ENCODE results near the gene PSMB5.

Gene PSMB5

GRCh38 chr14:23043754-23044153 lies 9.1 kb upstream of the PSMB5 start:
- FAIRE-seq: no peak
- DNase-seq (ENCODE audit: low spot score): no peak

- FAIRE-seq (no peak), DNase-seq (ENCODE audit: low spot score) (no peak)
Measured at GRCh38 chr14:23043145-23043544, 8.4 kb upstream of the PSMB5 start.

- no peak for FAIRE-seq
- DNase-seq (ENCODE audit: low spot score): no peak
Measured at GRCh38 chr14:23042162-23042965, 7.7 kb upstream of the PSMB5 start, which contains the start of gene PSMB11. PSMB11 (plus strand) TSS chr14:23042212; CDS start chr14:23042226, 14 bp downstream.

- peak; percentile 39 for DNase-seq (ENCODE audit: low spot score)
- FAIRE-seq: no peak
Measured at GRCh38 chr14:23041729-23042128, 7.0 kb upstream of the PSMB5 start.

- no peak for DNase-seq (ENCODE audit: low spot score)
- FAIRE-seq: no peak
Measured at GRCh38 chr14:23040100-23040499, 5.4 kb upstream of the PSMB5 start.

- DNase-seq (ENCODE audit: low spot score) (no peak), FAIRE-seq (no peak)
Measured at GRCh38 chr14:23035303-23036144, 824 bp upstream of the PSMB5 start.

GRCh38 chr14:23033801-23034497 lies 751 bp downstream of the PSMB5 start:
- DNase-seq (ENCODE audit: low spot score) (no peak), FAIRE-seq (no peak)

GRCh38 chr14:23033251-23033727 lies 1.4 kb downstream of the PSMB5 start:
- no peak for DNase-seq (ENCODE audit: low spot score)
- FAIRE-seq: no peak

- DNase-seq (ENCODE audit: low spot score) (no peak), FAIRE-seq (no peak)
Measured at GRCh38 chr14:23030936-23031335, 3.8 kb downstream of the PSMB5 start.

GRCh38 chr14:23028799-23029198 lies 5.9 kb downstream of the PSMB5 start:
- no peak for DNase-seq (ENCODE audit: low spot score)
- FAIRE-seq: no peak

- DNase-seq (ENCODE audit: low spot score) (no peak), FAIRE-seq (no peak)
Measured at GRCh38 chr14:23025151-23025814, 9.4 kb downstream of the PSMB5 start.

- FAIRE-seq: no peak
- no peak for DNase-seq (ENCODE audit: low spot score)
Measured at GRCh38 chr14:23024612-23025075, 10.1 kb downstream of the PSMB5 start.

- no peak for DNase-seq (ENCODE audit: low spot score)
- FAIRE-seq: no peak
Measured at GRCh38 chr14:23023795-23024152, 10.9 kb downstream of the PSMB5 start.

- DNase-seq (ENCODE audit: low spot score): no peak
- no peak for FAIRE-seq
Measured at GRCh38 chr14:23023022-23023794, 11.5 kb downstream of the PSMB5 start.

- FAIRE-seq: no peak
- no peak for DNase-seq (ENCODE audit: low spot score)
Measured at GRCh38 chr14:23021889-23022442, 12.7 kb downstream of the PSMB5 start.

GRCh38 chr14:23021434-23021833 lies 13.3 kb downstream of the PSMB5 start:
- DNase-seq (ENCODE audit: low spot score) (no peak), FAIRE-seq (no peak)

GRCh38 chr14:23020143-23021128 lies 14.3 kb downstream of the PSMB5 start:
- FAIRE-seq: no peak
- DNase-seq (ENCODE audit: low spot score): no peak

- DNase-seq (ENCODE audit: low spot score): no peak
- FAIRE-seq: no peak
Measured at GRCh38 chr14:23018107-23018506, 16.6 kb downstream of the PSMB5 start.

- FAIRE-seq (no peak), DNase-seq (ENCODE audit: low spot score) (no peak)
Measured at GRCh38 chr14:23017091-23017490, 17.6 kb downstream of the PSMB5 start.
